ENCODE data around the gene NPAS2. TPM values are rescaled to one million over a fixed set of nuclear protein-coding genes. Genes with fewer than 3 reads are reported as not detected.

Gene NPAS2
- total and polyA plus RNA-seq, 2 of the 8 experiments (the other 6 are each of a cell fraction or from before 2014, with no cell fraction given), result 1.8 to 1.9 TPM

- TF ChIP-seq, protein P1, sequence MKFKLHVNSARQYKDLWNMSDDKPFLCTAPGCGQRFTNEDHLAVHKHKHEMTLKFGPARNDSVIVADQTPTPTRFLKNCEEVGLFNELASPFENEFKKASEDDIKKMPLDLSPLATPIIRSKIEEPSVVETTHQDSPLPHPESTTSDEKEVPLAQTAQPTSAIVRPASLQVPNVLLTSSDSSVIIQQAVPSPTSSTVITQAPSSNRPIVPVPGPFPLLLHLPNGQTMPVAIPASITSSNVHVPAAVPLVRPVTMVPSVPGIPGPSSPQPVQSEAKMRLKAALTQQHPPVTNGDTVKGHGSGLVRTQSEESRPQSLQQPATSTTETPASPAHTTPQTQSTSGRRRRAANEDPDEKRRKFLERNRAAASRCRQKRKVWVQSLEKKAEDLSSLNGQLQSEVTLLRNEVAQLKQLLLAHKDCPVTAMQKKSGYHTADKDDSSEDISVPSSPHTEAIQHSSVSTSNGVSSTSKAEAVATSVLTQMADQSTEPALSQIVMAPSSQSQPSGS (IDR thresholded peaks at IDR 0.05; ENCODE audit: low read length), result no peak
- TF ChIP-seq SIRT6 (IDR thresholded peaks at IDR 0.05; ENCODE audit: low read length) (no peak), NRF1 (IDR thresholded peaks at IDR 0.05; ENCODE audit: low read depth, low read length) (no peak), POU5F1 (IDR thresholded peaks at IDR 0.05; ENCODE audit: low read depth, low read length) (no peak), TAF1 (IDR thresholded peaks at IDR 0.05; ENCODE audit: low read depth, low read length) (no peak), POLR2AphosphoS5 (IDR thresholded peaks at IDR 0.05; ENCODE audit: low read depth, low read length) (peak; percentile 33), KDM1A (IDR thresholded peaks at IDR 0.05; ENCODE audit: borderline replicate concordance, low read length) (no peak), RAD21 (IDR thresholded peaks at IDR 0.05 in 1 of 2, conservative IDR thresholded peaks at IDR 0.05 in 1 of 2; ENCODE audit: low read depth in 2 of 2, low read length in 2 of 2) (no peak)
These were observed 184.8 kb downstream of the NPAS2 start (continued) for GRCh38 chr2:101004620-101005325.

All from H1 (cell line).